Tibial nerve (tissue), 4 donors: ENCODE measurements around the gene MARK2. TPM values are rescaled to one million over a fixed set of nuclear protein-coding genes. Genes with fewer than 3 reads are reported as not detected.

Experiments used
- DNase-seq, 2 donors: peaks; one replicate each; pipeline ENCODE4 v3.0.0-alpha.2; 2019; ENCODE audit warnings: low spot score in 2 of 2
- H3K27ac ChIP-seq, 4 donors: fragments of 200-600 bp; sonication (generic) in 3 of 4; one replicate each; pipeline ENCODE4 v1.5.1; 2017 to 2019; ENCODE audit warnings: mild to moderate bottlenecking in 1 of 4
- H3K27me3 ChIP-seq, 2 donors: fragments of 200-600 bp; sonication (generic) in 1 of 2; one replicate each; pipeline versions ENCODE4 v1.5.1 to v1.6.0; 2017 to 2019
- H3K36me3 ChIP-seq, 3 donors: fragments of 200-600 bp; sonication (generic); one replicate each; pipeline ENCODE4 v1.5.1; 2018 to 2019
- H3K4me1 ChIP-seq, 4 donors: fragments of 200-600 bp; sonication (generic) in 3 of 4; one replicate each; pipeline ENCODE4 v1.5.1; 2017 to 2019
- H3K4me3 ChIP-seq, 4 donors: fragments of 200-600 bp; sonication (generic) in 3 of 4; one replicate each; pipeline ENCODE4 v1.5.1; 2017 to 2019; ENCODE audit warnings: mild to moderate bottlenecking in 1 of 4, moderate library complexity in 1 of 4
- H3K9me3 ChIP-seq, 4 donors: fragments of 200-600 bp; sonication (generic) in 3 of 4; one replicate each; pipeline ENCODE4 v1.5.1; 2017 to 2019
- CTCF ChIP-seq, 5 experiments: fragments of 200-600 bp in 3 of 5; fragments of 450-650 bp in 2 of 5; sonication (generic) in 3 of 5; IDR thresholded peaks; one replicate each; pipeline ENCODE4 v1.5.1; 2016 to 2019; ENCODE audit warnings: antibody characterized with exemption in 5 of 5, mild to moderate bottlenecking in 3 of 5, moderate library complexity in 2 of 5
- EP300 ChIP-seq, 2 donors: sonication (generic); formaldehyde crosslinking; IDR thresholded peaks; one replicate each; pipeline ENCODE4 v1.6.1; 2017; ENCODE audit warnings: antibody characterized with exemption in 2 of 2, mild to moderate bottlenecking in 1 of 2
- POLR2A ChIP-seq, 2 donors: fragments of 450-650 bp; IDR thresholded peaks; one replicate each; pipeline ENCODE4 v1.6.1; 2017; ENCODE audit warnings: antibody characterized with exemption in 2 of 2, mild to moderate bottlenecking in 2 of 2, moderate library complexity in 2 of 2
- WGBS, 2 donors: methylation state at CpG; one replicate each; pipeline ENCODE4 v1.1.5; 2018; 5-methylcytosine and 5-hydroxymethylcytosine counted together
- total RNA-seq, 4 donors: library from RNA; depleted of rRNA; stranded (reverse); fragments of >200 nt; gene quantifications; one replicate each; pipeline ENCODE4 v1.1.0, GENCODE V29; 2016

MARK2 gene
- total RNA-seq, 4 donors from 2014 or later = 22.1 to 32.1 (median 23.6) TPM

GRCh38 chr11:63884196-63884932, 45.5 kb downstream of the MARK2 start:
- no peak for DNase-seq
- H3K4me3 ChIP-seq = no peak overlapping the region
- H3K9me3 ChIP-seq = no peaks in the 10 kb centered on the region
- H3K27me3 ChIP-seq = no peaks in the 10 kb centered on the region
- H3K36me3 ChIP-seq = no peaks in the 10 kb centered on the region
- H3K27ac ChIP-seq = no peak overlapping the region
- TF ChIP-seq EP300 (IDR thresholded peaks at IDR 0.05) = no peak
- TF ChIP-seq CTCF (IDR thresholded peaks at IDR 0.05) = no peak
- TF ChIP-seq POLR2A (IDR thresholded peaks at IDR 0.05) = no peak
- WGBS, 2 donors = 78 to 85% methylated on average over 4 of the region's 4 CpGs
- peaks cover 4 to 80% (median 41%) of the 10 kb centered on the region in 4 donors for H3K4me1 ChIP-seq

GRCh38 chr11:63887386-63887999, 48.6 kb downstream of the MARK2 start:
- TF ChIP-seq EP300 (IDR thresholded peaks at IDR 0.05) (no peak), POLR2A (IDR thresholded peaks at IDR 0.05) (no peak), CTCF (IDR thresholded peaks at IDR 0.05) (no peak)
- no peak for DNase-seq
- peaks cover 4 to 93% (median 42%) of the 10 kb centered on the region in 4 donors for H3K4me1 ChIP-seq
- no peaks in the 10 kb centered on the region for H3K36me3 ChIP-seq
- WGBS, 2 donors = 32 to 44% methylated on average over 6 of the region's 6 CpGs
- peak overlapping the region in 2 of 4 donors; percentile 60 to 71 for H3K27ac ChIP-seq
- no peaks in the 10 kb centered on the region for H3K9me3 ChIP-seq
- H3K27me3 ChIP-seq = no peaks in the 10 kb centered on the region
- H3K4me3 ChIP-seq = peak overlapping the region in 1 of 4 donors; percentile 30

- H3K4me1 ChIP-seq = peaks cover 4 to 84% (median 42%) of the 10 kb centered on the region in 4 donors
Measured at GRCh38 chr11:63888170-63889086, 49.5 kb downstream of the MARK2 start.

GRCh38 chr11:63889344-63889743, 50.4 kb downstream of the MARK2 start:
- Histone ChIP-seq H3K4me1 (peaks cover 4 to 74% (median 39%) of the 10 kb centered on the region in 4 donors), H3K4me3 (peak overlapping the region in 1 of 4 donors; percentile 30), H3K36me3 (no peaks in the 10 kb centered on the region), H3K27me3 (no peaks in the 10 kb centered on the region), H3K9me3 (no peaks in the 10 kb centered on the region), H3K27ac (peak overlapping the region in 3 of 4 donors; percentile 60 to 71 (median 64))
- TF ChIP-seq CTCF (IDR thresholded peaks at IDR 0.05) (no peak), EP300 (IDR thresholded peaks at IDR 0.05) (no peak), POLR2A (IDR thresholded peaks at IDR 0.05) (no peak)
- WGBS, 2 donors = 82 to 96% methylated on average over 6 of the region's 6 CpGs
- no peak for DNase-seq

More at GRCh38 chr11:63888170-63889086, 49.5 kb downstream of the MARK2 start:
- Histone ChIP-seq H3K27ac (peak overlapping the region in 3 of 4 donors; percentile 60 to 71 (median 64)), H3K36me3 (no peaks in the 10 kb centered on the region), H3K27me3 (no peaks in the 10 kb centered on the region), H3K4me3 (peak overlapping the region in 2 of 4 donors; percentile 30 to 36), H3K9me3 (no peaks in the 10 kb centered on the region)
- peak in 1 of 2 donors; percentile 29 for DNase-seq
- WGBS, 2 donors = 38 to 41% methylated on average over 25 of the region's 25 CpGs
- TF ChIP-seq EP300 (IDR thresholded peaks at IDR 0.05) (peak in 1 of 2 donors; percentile 30), CTCF (IDR thresholded peaks at IDR 0.05) (no peak)
